HepG2 (cell line): ENCODE data around the gene CNN3. TPM values are rescaled to one million over a fixed set of nuclear protein-coding genes. Genes with fewer than 3 reads are reported as not detected.

Source experiments
- ARNTL ChIP-seq: sonication (generic); formaldehyde crosslinking; IDR thresholded peaks from 2 replicates; pipeline ENCODE4 v1.4.0; 2020; ENCODE audit warnings: mild to moderate bottlenecking, missing genetic modification reagents
- BRCA1 ChIP-seq: sonication (generic); formaldehyde crosslinking; IDR thresholded peaks from 2 replicates; pipeline ENCODE4 v1.4.0; 2020; ENCODE audit warnings: missing genetic modification reagents
- E2F1 ChIP-seq: sonication (generic); formaldehyde crosslinking; IDR thresholded peaks from 2 replicates; pipeline ENCODE4 v1.5.0; 2020; ENCODE audit warnings: missing genetic modification reagents
- KLF9 ChIP-seq: IDR thresholded peaks from 2 replicates; pipeline ENCODE4 v1.6.1; 2016; ENCODE audit warnings: low read depth
- MBD4 ChIP-seq: IDR thresholded peaks from 2 replicates; pipeline ENCODE4 v1.6.1; 2012; ENCODE audit warnings: low read length, inconsistent platforms, borderline replicate concordance
- MTA3 ChIP-seq: sonication (generic); formaldehyde crosslinking; IDR thresholded peaks from 2 replicates; pipeline ENCODE4 v1.4.0; 2020; ENCODE audit warnings: missing genetic modification reagents
- NBN ChIP-seq: fragments of 450-650 bp; conservative IDR thresholded peaks from 2 replicates; pipeline ENCODE4 v1.6.1; 2017
- NFYC ChIP-seq: IDR thresholded peaks from 2 replicates; pipeline ENCODE4 v1.6.1; 2016; ENCODE audit warnings: missing genetic modification reagents, missing compliant biosample characterization
- PAF1 ChIP-seq: IDR thresholded peaks from 2 replicates; pipeline ENCODE4 v1.6.1; 2016; ENCODE audit warnings: missing genetic modification reagents, missing compliant biosample characterization
- REXO4 ChIP-seq: sonication (generic); formaldehyde crosslinking; IDR thresholded peaks from 2 replicates; pipeline ENCODE4 v1.8.0; 2022; ENCODE audit warnings: missing genetic modification reagents, mild to moderate bottlenecking, borderline replicate concordance
- SKI ChIP-seq: fragments of 450-650 bp; IDR thresholded peaks from one replicate; pipeline ENCODE4 v1.6.1; 2018; ENCODE audit warnings: mild to moderate bottlenecking; ENCODE audit not compliant: partially characterized antibody
- TFDP2 ChIP-seq: sonication (generic); formaldehyde crosslinking; IDR thresholded peaks from 2 replicates; pipeline ENCODE4 v1.4.0; 2020; ENCODE audit warnings: missing genetic modification reagents
- ZBTB20 ChIP-seq: sonication (generic); formaldehyde crosslinking; IDR thresholded peaks from 2 replicates; pipeline ENCODE4 v1.8.1; 2023; ENCODE audit warnings: missing genetic modification reagents, low read depth, mild to moderate bottlenecking, borderline replicate concordance
- ZNF121 ChIP-seq: sonication (generic); formaldehyde crosslinking; IDR thresholded peaks from 2 replicates; pipeline ENCODE4 v1.5.0; 2020; ENCODE audit warnings: mild to moderate bottlenecking, missing genetic modification reagents
- ZNF205 ChIP-seq: IDR thresholded peaks from 2 replicates; pipeline ENCODE4 v1.6.1; 2018; ENCODE audit warnings: missing biosample characterization, missing genetic modification reagents
- ZNF251 ChIP-seq: sonication (generic); formaldehyde crosslinking; IDR thresholded peaks from 2 replicates; pipeline ENCODE4 v1.9.0; 2021; ENCODE audit warnings: mild to moderate bottlenecking, missing genetic modification reagents
- ZNF274 ChIP-seq: sonication (generic); formaldehyde crosslinking; IDR thresholded peaks from 2 replicates; pipeline ENCODE4 v1.5.1; 2020; ENCODE audit warnings: mild to moderate bottlenecking, missing genetic modification reagents
- ZNF343 ChIP-seq: sonication (generic); formaldehyde crosslinking; IDR thresholded peaks from 2 replicates; pipeline ENCODE4 v1.4.0; 2020; ENCODE audit warnings: mild to moderate bottlenecking, missing genetic modification reagents
- ZNF484 ChIP-seq: sonication (generic); formaldehyde crosslinking; IDR thresholded peaks from 2 replicates; pipeline ENCODE4 v1.5.1; 2020; ENCODE audit warnings: mild to moderate bottlenecking, low read depth, missing genetic modification reagents, borderline replicate concordance
- ZNF780A ChIP-seq: sonication (generic); formaldehyde crosslinking; IDR thresholded peaks from 2 replicates; pipeline ENCODE4 v1.8.0; 2022; ENCODE audit warnings: mild to moderate bottlenecking, missing genetic modification reagents, moderate library complexity
- ZSCAN25 ChIP-seq: sonication (generic); formaldehyde crosslinking; IDR thresholded peaks from 2 replicates; pipeline ENCODE4 v1.8.0; 2022; ENCODE audit warnings: mild to moderate bottlenecking, missing genetic modification reagents
- polyA plus RNA-seq, 8 experiments: library from polyadenylated mRNA; depleted of rRNA in 3 of 8; stranded (reverse) in 7 of 8; unstranded in 1 of 8; fragments of >200 nt; fragmentation: Illumina TruSeq in 4 of 8; extraction: Trizol in 4 of 8; gene quantifications; 2 replicates each; pipeline versions ENCODE4 v1.2.1 to v1.2.3, GENCODE V29; 2011 to 2016; ENCODE audit warnings: low read depth in 4 of 8, missing spikeins in 1 of 8, mixed read lengths in 1 of 8; ENCODE audit not compliant: insufficient read depth in 1 of 8
- total RNA-seq, 5 experiments: library from RNA; depleted of rRNA; stranded (reverse); fragments of >200 nt; fragmentation: Illumina TruSeq; extraction: Trizol; gene quantifications; 2 replicates each; pipeline ENCODE4 v1.2.3, GENCODE V29; 2016; ENCODE audit warnings: low read depth in 1 of 5
- TF ChIP-seq, protein P1 (sequence below): sonication (generic); formaldehyde crosslinking; IDR thresholded peaks from 2 replicates; pipeline ENCODE4 v1.4.0; 2020; ENCODE audit warnings: missing genetic modification reagents, borderline replicate concordance
- TF ChIP-seq, protein P2 (sequence below): sonication (generic); formaldehyde crosslinking; IDR thresholded peaks from 2 replicates; pipeline ENCODE4 v1.5.0; 2020; ENCODE audit warnings: missing genetic modification reagents
- TF ChIP-seq, protein P3 (sequence below): IDR thresholded peaks from 2 replicates; pipeline ENCODE4 v1.6.1; 2016; ENCODE audit warnings: low read depth, borderline replicate concordance

The CNN3 gene
- total and polyA plus RNA-seq, 2 of the 13 experiments (the other 11 are each of a cell fraction or from before 2014, with no cell fraction given) = 113 to 223 TPM

GRCh38 chr1:94926915-94927404 lies at the start of gene CNN3 (continued):
- TF ChIP-seq, protein P1, sequence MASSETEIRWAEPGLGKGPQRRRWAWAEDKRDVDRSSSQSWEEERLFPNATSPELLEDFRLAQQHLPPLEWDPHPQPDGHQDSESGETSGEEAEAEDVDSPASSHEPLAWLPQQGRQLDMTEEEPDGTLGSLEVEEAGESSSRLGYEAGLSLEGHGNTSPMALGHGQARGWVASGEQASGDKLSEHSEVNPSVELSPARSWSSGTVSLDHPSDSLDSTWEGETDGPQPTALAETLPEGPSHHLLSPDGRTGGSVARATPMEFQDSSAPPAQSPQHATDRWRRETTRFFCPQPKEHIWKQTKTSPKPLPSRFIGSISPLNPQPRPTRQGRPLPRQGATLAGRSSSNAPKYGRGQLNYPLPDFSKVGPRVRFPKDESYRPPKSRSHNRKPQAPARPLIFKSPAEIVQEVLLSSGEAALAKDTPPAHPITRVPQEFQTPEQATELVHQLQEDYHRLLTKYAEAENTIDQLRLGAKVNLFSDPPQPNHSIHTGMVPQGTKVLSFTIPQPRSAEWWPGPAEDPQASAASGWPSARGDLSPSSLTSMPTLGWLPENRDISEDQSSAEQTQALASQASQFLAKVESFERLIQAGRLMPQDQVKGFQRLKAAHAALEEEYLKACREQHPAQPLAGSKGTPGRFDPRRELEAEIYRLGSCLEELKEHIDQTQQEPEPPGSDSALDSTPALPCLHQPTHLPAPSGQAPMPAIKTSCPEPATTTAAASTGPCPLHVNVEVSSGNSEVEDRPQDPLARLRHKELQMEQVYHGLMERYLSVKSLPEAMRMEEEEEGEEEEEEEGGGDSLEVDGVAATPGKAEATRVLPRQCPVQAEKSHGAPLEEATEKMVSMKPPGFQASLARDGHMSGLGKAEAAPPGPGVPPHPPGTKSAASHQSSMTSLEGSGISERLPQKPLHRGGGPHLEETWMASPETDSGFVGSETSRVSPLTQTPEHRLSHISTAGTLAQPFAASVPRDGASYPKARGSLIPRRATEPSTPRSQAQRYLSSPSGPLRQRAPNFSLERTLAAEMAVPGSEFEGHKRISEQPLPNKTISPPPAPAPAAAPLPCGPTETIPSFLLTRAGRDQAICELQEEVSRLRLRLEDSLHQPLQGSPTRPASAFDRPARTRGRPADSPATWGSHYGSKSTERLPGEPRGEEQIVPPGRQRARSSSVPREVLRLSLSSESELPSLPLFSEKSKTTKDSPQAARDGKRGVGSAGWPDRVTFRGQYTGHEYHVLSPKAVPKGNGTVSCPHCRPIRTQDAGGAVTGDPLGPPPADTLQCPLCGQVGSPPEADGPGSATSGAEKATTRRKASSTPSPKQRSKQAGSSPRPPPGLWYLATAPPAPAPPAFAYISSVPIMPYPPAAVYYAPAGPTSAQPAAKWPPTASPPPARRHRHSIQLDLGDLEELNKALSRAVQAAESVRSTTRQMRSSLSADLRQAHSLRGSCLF (CRISPR knock-in tag) = 0 out of 2 replicates have a peak, but pooled peaks have one; percentile 38
- TF ChIP-seq SKI (no peak), REXO4 (CRISPR knock-in tag) (no peak), ZSCAN25 (CRISPR knock-in tag) (peak; percentile 27; the same call in 1 of the 2 replicates), NFYC (peak; percentile 78), MBD4 (no peak), PAF1 (CRISPR knock-in tag) (no peak), ZNF251 (CRISPR knock-in tag) (0 out of 2 replicates have a peak, but pooled peaks have one; percentile 48), ZNF484 (peak; percentile 44; the same call in 1 of the 2 replicates), NBN (no peak), KLF9 (CRISPR knock-in tag) (no peak), BRCA1 (no peak), MTA3 (CRISPR knock-in tag) (no peak), E2F1 (CRISPR knock-in tag) (peak; percentile 19; the same call in 1 of the 2 replicates), ARNTL (no peak), ZNF274 (CRISPR knock-in tag) (peak; percentile 93; the same call in 1 of the 2 replicates), ZNF121 (0 out of 2 replicates have a peak, but pooled peaks have one; percentile 4), TFDP2 (CRISPR knock-in tag) (peak; percentile 87), ZBTB20 (CRISPR knock-in tag) (peak; percentile 26; the same call in 1 of the 2 replicates), ZNF205 (CRISPR knock-in tag) (0 out of 2 replicates have a peak, but pooled peaks have one; percentile 47), ZNF780A (CRISPR knock-in tag) (no peak), ZNF343 (CRISPR knock-in tag) (peak; percentile 87)
- TF ChIP-seq, protein P2, sequence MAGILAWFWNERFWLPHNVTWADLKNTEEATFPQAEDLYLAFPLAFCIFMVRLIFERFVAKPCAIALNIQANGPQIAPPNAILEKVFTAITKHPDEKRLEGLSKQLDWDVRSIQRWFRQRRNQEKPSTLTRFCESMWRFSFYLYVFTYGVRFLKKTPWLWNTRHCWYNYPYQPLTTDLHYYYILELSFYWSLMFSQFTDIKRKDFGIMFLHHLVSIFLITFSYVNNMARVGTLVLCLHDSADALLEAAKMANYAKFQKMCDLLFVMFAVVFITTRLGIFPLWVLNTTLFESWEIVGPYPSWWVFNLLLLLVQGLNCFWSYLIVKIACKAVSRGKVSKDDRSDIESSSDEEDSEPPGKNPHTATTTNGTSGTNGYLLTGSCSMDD (CRISPR knock-in tag) = no peak
- TF ChIP-seq, protein P3, sequence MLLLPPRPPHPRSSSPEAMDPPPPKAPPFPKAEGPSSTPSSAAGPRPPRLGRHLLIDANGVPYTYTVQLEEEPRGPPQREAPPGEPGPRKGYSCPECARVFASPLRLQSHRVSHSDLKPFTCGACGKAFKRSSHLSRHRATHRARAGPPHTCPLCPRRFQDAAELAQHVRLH (CRISPR knock-in tag) = peak; percentile 32; the same call in 1 of the 2 replicates
